ENCODE measurements around the gene DCAF6.

The DCAF6 gene

DNA sequence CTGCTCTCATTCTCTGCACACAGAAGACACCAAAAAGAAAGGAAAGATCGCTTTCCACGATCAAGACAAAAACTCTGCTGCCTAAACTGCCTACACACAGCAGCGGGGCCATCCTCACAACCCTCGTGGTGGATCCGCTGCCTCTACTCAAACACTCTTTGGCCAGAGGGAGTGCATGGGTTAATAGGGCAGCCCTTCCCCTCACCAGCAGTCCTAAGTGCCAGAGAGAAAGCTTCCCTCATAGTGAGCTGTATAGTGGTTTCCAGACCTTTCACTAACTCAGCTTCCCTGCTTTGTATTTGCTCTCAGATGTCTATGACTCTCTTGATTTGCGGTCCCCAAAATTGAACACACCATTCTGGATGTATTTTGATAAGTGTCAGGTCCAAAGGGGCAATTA, 169.4 kb downstream of the DCAF6 start:
- DNase-seq (ENCODE audit: low read depth): no peak
- no peak overlapping the region for H3K4me3 ChIP-seq (ENCODE audit: low read depth, low read length)
- TF ChIP-seq, protein P1, sequence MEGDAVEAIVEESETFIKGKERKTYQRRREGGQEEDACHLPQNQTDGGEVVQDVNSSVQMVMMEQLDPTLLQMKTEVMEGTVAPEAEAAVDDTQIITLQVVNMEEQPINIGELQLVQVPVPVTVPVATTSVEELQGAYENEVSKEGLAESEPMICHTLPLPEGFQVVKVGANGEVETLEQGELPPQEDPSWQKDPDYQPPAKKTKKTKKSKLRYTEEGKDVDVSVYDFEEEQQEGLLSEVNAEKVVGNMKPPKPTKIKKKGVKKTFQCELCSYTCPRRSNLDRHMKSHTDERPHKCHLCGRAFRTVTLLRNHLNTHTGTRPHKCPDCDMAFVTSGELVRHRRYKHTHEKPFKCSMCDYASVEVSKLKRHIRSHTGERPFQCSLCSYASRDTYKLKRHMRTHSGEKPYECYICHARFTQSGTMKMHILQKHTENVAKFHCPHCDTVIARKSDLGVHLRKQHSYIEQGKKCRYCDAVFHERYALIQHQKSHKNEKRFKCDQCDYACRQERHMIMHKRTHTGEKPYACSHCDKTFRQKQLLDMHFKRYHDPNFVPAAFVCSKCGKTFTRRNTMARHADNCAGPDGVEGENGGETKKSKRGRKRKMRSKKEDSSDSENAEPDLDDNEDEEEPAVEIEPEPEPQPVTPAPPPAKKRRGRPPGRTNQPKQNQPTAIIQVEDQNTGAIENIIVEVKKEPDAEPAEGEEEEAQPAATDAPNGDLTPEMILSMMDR (IDR thresholded peaks at IDR 0.05; ENCODE audit: low read depth, low read length, missing control alignments): no peak

DNA sequence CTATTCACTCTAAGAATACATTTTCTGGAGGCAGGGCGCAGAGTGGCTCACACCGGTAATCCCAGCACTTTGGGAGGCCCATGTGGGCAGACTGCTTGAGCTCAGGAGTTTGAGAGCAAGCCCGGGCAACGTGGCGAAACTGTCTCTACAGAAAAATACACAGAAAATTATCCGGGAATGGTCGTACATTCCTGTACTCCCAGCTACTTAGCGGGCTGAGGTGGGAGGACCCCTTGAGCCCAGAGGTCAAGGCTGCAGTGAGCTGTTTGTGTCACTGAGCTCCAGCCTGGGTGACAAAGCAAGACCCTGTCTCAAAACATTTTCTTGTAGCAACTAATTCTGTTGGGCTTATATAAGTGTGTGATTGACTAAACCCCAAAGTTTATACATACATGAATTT, 169.8 kb downstream of the DCAF6 start:
- TF ChIP-seq, protein P1 (IDR thresholded peaks at IDR 0.05; ENCODE audit: low read depth, low read length, missing control alignments): no peak
- no peak for DNase-seq (ENCODE audit: low read depth)
- H3K4me3 ChIP-seq (ENCODE audit: low read depth, low read length): no peak overlapping the region

DNA sequence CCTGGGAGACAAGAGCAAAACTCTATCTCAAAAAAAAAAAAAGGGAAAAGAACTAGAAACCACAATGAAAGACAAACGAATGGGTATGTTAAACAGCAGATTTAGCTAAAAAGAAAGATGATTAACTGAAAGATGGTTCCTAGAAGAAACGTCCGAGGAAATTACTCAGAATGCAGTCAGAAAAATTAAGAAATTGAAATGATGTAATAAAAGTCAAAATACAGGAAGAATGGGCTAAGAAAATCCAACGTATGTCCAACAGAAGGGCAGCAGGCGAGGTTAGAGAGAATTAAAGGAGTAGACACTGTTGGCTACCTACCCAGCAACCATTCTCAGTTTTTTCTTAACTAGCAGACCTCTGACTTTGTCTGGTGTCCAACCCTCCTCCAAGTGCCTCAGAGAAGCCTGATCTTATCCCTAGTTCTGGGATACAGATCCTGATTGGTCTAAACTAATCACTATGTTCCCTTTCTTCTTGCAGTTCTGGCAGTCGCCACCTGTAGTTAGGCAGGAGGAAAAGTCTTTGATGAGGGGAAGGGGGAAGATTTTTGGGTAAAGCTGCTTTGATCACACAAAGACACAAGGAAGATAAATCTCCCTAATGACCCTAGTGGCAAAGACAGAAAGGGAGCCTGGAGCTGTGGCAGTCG, 174.5 kb downstream of the DCAF6 start:
- DNase-seq (ENCODE audit: low read depth): no peak
- TF ChIP-seq, protein P1 (IDR thresholded peaks at IDR 0.05; ENCODE audit: low read depth, low read length, missing control alignments): no peak
- no peak overlapping the region for H3K4me3 ChIP-seq (ENCODE audit: low read depth, low read length)

DNA sequence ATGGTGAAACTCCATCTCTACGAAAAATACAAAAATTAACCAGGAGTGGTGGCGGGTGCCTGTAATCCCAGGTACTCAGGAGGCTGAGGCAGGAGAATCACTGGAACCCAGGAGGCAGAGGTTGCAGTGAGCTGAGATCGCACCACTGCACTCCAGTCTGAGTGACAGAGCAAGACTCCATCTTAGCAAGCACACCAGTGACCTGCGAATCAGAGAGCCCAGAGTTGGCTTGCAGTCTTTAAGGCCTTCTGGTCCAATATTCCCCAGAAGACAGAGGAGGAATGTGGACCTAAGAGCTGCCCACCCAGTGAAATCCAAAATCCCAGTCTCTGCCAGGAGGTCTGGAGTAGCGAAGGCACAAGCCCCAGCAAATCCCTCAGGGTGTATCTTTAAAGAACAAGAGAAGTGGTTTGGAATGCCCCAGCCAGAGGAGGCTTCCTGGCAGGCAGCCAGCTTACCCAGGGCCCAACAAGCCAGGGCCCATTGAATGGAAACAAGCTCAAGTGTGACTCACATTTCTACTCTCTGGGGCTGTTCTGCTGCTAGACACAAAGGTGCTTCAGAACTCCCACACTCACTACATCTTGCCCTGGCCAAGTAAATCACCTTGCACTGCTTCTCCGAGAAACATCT, 176.3 kb downstream of the DCAF6 start:
- DNase-seq (ENCODE audit: low read depth): no peak
- TF ChIP-seq, protein P1 (IDR thresholded peaks at IDR 0.05; ENCODE audit: low read depth, low read length, missing control alignments): no peak
- H3K4me3 ChIP-seq (ENCODE audit: low read depth, low read length): no peak overlapping the region

DNA sequence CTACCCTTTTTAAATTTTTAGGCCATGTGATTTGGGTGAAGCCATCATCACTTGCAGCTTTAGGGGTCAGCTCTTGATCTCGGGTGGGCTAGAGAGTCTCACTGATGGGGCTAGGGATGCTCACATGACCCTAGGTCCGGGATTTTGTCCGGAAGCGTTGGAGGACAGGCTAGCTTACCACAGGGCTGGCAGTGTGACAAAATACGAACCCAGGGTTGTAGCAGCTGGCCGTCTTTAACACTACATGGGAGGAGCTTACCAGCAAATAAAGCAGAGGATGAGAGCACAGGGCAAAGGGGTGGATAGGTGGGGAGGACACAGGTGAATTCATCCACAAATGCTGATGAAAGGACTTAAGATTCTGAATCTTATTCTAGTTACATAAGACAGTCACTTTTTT, 178.4 kb downstream of the DCAF6 start:
- TF ChIP-seq, protein P1 (IDR thresholded peaks at IDR 0.05; ENCODE audit: low read depth, low read length, missing control alignments): no peak
- no peak for DNase-seq (ENCODE audit: low read depth)
- H3K4me3 ChIP-seq (ENCODE audit: low read depth, low read length): no peak overlapping the region

DNA sequence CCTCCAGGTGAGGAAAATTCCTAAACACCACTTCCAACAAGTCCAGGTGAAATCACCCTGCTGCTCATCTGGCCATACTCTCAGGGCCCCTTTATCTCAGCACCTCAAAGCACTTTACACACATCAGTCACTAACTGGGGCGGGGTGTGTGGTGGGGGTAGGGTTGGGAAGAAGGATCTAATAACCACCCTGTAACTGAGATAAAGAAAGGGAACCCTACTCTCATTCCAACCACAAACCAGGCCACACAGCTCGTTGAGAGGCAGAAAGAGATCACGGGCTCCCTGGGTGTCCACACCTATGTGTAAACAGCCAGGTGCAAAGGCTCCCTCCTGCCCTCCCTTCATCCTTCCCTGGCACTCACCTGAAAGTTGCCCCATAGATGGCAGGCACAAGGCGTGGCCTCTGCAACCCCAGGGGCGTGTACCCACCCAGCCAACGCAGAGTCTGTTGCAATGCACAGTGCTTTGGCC, 179.9 kb downstream of the DCAF6 start:
- DNase-seq (ENCODE audit: low read depth): no peak
- H3K4me3 ChIP-seq (ENCODE audit: low read depth, low read length): no peak overlapping the region
- TF ChIP-seq, protein P1 (IDR thresholded peaks at IDR 0.05; ENCODE audit: low read depth, low read length, missing control alignments): no peak

DNA sequence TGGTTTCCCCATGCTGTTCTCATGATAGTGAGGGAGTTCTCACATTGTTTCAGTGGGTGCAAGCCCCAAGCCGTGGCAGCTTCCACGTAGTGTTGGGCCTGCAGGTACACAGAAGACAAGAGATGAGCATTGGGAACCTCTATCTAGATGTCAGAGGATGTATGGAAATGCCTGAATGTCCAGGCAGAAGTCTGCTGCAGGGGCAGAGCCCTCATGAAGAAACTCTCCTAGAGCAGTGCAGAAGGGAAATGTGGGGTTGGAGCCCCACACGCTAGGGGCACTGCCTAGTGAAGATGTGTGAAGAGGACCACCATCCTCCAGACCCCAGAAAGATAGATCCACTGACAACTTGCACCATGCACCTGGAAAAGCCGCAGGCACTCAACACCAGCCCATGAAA, 183.3 kb downstream of the DCAF6 start:
- H3K4me3 ChIP-seq (ENCODE audit: low read depth, low read length): no peak overlapping the region
- TF ChIP-seq, protein P1 (IDR thresholded peaks at IDR 0.05; ENCODE audit: low read depth, low read length, missing control alignments): no peak
- no peak for DNase-seq (ENCODE audit: low read depth)

Data from GM12864 (cell line).